GM18526 (cell line): ENCODE results near the gene HNF1A.
A peak's percentile ranks its signal among the peaks of the same experiment; 100 is the strongest.

Experiments used
- POLR2A ChIP-seq: IDR thresholded peaks from 3 replicates; pipeline ENCODE4 v1.6.1; 2011; ENCODE audit not compliant: insufficient read length; ENCODE audit errors: extremely low read depth

The HNF1A gene

DNA sequence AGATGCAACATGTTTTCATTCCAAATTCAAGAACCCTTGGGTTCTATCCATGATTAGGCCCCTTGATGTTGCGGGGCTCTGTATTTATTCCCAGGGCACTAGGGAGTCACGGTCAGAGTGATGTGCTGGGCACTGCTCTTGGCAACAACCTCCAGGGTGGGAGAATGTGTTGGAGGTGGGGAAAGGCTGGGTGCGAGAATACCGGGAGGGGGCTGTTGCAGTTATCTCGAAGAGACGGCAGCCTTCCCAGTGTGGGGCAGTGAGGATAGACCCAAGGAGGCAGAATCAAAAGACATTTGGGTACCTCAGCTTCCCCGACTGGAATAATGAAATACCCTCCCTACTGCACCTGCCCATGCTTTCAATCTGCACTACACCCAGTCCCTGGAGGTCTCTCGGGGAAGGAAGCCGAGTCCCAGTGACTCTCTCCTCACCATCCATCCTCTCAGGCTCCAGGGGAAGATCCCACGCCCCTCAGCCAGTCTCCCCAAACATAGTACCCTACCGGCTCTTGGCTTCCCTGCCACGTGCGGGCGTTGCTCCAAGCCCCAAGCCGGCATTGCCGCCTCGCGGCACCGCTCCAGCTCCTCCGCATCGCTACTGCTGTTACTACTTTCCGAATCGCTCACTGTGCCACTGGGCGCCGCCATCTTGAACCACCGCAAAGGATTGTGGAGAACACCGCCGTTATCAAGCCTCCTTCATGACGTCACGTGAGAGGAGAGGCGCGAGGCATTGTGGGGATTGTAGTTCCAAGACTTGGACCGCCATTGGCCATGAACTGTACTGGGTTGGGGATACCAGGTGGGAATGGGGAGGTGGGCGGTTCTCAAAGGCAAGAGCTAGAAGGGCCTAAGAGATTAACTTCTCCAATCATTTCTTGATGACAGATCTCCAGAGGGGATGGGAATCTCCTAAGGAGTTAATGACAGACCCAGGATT, 37.8 kb downstream of the HNF1A start, which contains the start of gene C12orf43:
Gene C12orf43, minus strand, starts transcription at position 663 of the 942 bp plus-strand sequence. Its CDS starts 13 bp downstream, at position 650.
- TF ChIP-seq POLR2A = peak; percentile 65

DNA sequence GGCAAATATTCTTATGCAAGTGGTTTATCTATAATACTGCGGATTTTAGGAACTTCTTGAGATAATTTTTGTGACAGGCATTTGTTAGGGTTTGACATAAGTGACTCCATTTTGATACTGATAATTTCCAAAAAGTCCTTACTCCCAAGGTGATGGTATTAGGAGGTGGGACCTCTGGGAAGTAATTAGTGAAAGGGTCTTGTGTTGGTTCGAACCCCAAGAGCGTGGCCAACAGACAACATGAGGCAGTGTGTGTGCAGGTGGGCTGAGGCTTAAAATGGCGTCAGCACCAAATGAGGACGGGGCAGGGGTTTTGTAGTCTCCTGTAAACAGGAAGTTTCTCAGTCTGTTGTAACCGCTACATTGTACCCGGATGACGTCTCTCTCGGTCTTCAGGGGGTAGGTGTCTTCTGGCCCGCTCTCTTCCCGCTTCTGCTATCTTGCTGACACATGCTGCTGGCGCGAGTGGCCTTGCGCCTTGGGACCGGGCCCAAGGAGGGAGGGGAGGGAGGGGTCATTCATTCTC, 39.7 kb downstream of the HNF1A start:
- no peak for TF ChIP-seq POLR2A

DNA sequence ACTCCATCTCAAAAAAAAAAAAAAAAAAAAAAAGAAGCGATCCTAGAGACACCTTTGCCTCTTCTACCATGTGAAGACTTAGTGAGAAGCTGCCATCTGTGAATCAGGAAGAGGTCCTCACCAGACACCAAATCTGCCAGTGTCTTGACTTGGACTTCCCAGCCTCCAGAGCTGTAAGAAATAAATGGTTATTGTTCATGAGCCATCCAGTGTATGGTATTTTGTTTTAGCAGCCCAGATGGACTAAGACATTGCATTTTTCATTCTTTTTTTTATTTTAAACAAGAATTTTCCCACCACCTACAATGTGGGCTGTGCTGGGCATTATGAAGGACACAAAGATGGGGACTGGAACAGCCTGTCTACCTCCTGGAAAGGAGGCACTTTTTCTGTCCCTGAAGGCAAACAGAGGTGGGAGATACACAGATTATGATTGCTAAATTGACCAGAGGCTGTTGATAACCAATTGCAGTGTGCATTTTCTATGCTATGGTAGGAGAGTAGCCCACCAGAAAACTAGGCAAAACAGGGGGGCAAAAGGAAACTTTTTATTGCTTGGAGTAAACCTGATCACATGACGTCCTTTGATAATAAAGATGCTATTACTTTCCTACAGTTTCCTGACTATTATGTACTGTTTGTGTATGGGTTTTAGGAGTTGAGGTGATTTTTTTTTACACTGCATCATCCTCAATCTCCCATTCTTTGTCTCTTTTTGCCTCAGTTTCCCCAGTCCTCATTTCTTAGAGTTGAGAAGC, 40.7 kb downstream of the HNF1A start:
- TF ChIP-seq POLR2A = no peak

DNA sequence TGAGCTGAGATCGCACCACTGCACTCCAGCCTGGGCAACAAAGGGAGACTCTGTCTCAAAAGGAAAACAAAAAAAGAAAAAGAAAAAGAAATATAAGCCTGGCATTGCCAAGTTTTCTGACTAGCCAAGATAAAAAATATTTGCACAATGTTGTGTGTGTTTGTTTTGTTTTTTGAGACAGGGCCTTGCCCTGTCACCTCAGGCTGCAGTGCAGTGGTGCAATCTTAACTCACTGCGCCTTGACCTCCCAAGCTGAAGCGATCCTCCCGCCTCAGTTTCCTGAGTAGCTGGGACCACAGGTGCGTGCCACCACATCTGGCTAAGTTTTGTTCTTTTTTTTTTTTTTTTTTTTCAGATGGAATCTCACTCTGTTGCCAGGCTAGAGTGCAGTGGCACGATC, 43.4 kb downstream of the HNF1A start:
- no peak for TF ChIP-seq POLR2A

DNA sequence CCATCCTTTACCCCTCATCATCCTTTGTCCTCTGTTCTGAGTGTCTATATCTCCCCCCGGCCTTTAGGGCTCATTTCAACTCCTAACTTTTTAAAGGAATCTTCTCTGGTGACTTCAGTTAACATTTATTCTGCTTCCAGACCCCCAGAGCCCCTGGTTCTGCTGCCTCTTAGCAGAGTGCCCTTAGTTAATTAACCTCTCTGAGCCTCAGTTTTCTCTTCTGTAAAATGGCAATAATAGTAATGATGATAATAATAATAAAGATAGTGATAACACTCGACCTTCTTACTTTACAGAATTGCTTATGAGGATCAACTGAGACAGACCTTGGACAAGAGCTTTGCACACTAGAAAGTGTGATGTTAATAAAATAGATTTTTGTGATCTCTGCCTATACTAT, 44.4 kb downstream of the HNF1A start:
- no peak for TF ChIP-seq POLR2A

DNA sequence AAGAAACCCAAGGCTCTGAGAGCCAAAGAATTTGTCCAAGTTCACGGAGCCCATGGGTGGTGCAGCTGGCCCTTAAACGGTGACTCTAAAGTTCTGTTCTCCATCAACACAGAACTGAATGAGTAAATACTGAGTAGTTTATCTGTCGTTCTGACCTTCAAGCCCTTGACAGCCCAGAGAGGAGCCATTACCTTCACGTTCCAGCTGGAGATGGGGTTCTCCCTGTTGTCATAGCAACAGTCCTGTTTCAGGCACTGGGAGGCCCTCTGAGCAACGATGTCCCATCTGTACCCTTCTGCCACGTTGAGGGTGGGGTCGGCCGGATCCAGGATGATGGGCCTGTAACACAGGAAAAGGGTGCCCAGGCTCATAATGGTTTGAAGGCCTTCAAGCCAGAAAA, 45.5 kb downstream of the HNF1A start:
- no peak for TF ChIP-seq POLR2A

DNA sequence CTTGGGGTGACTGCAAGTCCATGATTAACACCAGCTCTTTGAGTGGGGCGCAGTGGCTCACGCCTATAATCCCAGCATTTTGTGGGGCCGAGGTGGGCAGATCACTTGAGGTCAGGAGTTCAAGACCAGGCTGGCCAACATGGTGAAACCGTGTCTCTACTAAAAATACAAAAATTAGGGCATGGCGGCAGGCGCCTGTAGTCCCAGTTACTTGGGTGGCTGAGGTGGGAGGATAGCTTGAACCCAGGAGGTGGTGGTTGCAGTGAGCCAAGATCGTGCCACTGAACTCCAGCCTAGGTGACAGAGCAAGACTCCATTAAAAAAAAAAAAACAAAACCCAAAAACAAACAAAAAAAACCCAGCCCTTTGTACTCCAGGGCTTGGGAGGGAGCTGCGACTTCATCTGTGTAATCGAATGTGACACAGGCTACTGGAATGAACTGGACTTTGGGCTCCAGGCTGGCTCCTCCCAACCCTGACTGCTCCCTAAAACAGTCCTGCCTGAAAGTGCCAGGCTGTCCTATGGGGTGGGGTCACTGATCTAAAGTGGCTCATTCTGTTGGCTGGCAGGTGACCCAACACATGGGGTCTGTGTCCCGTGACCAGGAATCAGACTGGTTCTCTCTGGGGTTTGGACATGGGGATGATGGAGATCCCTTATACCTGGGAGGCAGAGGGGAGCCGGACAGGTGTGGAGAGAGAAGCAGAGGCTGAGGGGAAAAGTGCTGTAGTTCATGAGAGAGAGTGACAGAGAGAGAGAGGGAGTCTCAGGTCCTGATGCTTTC, 47.3 kb downstream of the HNF1A start:
- TF ChIP-seq POLR2A = no peak

DNA sequence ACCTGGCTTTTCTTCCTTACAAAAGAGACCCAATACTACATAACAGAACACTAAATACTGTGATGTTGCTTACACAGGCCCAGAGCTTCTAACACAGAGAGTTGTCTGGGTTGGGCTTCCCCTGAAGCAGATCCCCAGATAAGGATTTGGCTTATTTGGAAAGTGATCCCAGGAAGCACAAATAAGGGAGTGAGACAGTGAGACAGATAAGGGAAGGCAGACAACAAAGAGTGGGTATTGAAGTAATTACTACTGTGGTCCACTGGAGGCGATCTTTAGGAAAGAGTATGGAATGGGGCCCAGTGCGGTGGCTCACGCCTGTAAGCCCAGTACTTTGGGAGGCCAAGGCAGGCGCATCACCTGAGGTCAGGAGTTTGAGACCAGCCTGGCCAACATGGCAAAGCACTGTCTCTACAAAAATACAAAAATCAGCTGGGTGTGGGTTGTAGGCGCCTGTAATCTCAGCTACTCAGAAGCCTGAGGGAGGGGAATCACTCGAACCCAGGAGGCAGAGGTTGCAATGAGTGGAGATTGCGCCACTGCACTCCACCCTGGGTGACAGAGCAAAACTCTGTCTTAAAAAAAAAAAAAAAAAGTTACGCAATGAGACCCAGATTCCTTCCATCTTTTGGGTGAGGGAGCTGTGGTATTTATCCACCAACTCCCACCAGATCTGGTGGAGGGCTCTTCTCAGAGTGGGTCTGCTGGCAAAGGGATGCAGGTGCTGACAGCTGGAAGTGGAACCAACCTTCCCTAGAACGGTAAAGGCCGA, 48.1 kb downstream of the HNF1A start:
- TF ChIP-seq POLR2A = no peak

DNA sequence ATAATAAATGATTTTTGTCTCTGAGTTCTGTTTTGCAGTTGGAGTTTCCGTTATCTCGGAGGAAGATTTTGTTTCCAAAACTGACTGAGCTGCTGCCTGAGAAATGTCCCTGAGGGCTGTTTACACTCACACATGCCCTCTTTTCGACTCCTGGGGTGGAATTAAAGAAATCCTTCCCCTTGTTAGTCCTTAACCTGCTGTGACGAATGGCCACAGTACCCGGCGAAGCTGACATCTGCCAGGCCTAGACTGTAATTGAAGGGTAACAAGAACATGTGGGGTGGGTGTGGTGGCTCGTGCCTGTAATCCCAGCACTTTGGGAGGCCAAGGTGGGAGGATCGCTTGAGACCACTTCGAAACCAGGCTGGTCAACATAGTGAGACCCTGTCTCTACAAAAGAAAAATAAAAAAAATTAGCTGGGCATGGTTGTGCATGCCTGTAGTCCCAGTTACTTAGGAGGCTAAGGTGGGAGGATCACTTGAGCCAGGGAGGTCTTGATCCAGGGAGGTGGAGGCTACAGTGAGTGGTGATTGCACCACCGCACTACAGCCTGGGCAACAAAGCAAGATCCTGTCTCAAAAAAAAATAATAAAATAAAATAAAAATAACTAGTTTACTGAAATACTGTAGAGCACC, 52.4 kb downstream of the HNF1A start:
- no peak for TF ChIP-seq POLR2A

DNA sequence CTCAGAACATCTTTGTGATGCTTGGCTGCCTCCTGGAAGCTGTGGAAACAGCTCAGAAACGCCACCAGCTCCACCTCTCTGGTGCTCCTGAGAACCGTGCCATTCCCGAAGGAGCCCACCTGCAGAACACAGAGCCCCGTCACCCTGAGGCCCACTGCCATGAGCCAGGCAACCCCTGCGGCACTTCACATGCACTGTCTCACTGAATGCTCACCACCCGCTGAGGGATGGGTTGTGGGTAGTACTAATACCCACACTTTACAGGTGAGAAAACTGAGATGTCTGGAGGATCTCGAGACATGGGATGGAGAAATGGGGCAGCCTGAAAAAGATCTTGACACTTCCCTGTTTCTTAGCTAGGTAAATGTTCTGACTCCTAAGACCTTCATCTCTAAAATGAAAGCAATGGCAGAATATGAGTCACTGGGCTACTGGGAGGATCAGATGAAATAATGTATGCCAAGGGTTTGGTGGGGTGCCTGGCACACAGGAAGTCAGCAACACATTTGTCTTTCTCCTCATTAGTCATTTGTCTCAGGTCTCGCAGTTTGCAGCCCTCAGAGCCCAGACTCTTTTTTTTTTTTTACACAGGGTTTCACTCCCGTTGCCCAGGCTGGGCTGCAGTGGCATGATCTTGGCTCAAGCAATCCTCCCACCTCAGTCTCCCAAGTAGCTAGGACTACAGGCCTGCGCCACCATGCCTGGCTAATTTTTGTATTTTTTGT, 55.4 kb downstream of the HNF1A start:
- no peak for TF ChIP-seq POLR2A

DNA sequence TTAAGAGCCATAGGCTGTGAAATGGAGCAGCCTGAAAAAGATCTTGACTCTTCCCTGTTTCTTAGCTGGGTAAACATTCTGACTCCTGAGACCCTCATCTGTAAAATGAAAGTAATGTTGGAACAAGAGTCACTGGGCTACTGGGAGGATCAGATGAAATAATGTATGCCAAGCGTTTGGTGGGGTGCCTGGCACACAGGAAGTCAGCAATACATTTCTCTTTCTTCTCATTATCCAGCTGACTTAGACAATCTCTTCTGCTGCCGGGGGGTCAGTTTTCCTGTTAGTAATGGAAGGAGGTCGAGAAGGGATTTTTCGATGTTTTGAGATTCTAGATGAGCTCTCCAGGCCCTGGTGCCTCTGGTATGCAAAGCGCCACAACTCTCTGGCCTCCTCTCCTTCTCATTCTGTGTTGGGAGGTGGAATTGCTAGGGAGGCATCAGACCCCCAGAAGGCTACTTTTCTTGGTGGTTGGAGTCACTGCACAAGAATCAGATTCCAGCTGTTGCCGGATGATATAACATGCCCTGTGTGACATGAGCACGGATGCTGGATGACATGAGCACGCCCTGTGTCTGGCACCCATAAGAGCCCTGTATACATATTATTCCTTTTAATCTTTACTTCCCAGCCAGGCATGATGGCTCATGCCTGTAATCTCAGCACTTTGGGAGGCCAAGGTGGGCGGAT, 56.4 kb downstream of the HNF1A start:
- no peak for TF ChIP-seq POLR2A

DNA sequence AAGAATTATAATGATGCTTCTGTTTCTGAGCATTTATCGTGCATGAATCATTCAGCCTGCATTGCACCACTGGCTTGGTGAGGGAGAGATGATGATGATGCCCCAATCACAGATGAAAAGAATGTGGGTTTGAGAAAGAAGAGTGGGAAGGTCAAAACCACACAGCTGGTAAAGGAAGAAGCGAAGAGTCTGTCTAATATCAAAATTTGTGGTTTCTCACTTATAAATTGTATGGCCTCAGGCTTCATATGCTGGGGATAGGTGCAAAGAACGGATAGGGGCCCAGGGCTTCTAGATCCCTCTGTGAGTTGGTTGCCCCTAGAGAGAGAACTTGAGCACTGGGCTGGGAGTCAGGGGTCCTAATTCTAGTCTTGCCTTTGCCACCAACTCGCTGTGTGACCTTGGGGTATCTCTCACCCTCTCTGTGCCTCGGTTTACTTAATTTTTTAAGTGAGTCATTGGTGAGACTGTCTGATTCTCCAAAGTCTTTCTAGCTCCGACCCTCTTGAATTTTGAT, 58.5 kb downstream of the HNF1A start:
- TF ChIP-seq POLR2A = no peak
